GM21515 (cell line): ENCODE results near the gene HDAC7.
"Not testable (repeated sequence)": the region's sequence is repeated elsewhere in the genome, so short reads cannot be mapped to it uniquely, and the experiment has no call there.

Experiments
- ATAC-seq: cut with Tn5 transposase; IDR thresholded peaks from one replicate; pipeline ENCODE4 v1.9.1; 2021; ENCODE audit not compliant: unreplicated experiment

The HDAC7 gene

GRCh38 chr12:47815447-47815846 lies 4.3 kb downstream of the HDAC7 start:
- not testable (repeated sequence) for ATAC-seq

- ATAC-seq, result no peak
These were observed 5.0 kb downstream of the HDAC7 start for GRCh38 chr12:47814539-47815170.

- ATAC-seq, result peak; percentile 42
These were observed 6.0 kb downstream of the HDAC7 start for GRCh38 chr12:47813511-47814196.

- ATAC-seq, result peak; percentile 58
These were observed 6.7 kb downstream of the HDAC7 start for GRCh38 chr12:47812797-47813510.

DNA sequence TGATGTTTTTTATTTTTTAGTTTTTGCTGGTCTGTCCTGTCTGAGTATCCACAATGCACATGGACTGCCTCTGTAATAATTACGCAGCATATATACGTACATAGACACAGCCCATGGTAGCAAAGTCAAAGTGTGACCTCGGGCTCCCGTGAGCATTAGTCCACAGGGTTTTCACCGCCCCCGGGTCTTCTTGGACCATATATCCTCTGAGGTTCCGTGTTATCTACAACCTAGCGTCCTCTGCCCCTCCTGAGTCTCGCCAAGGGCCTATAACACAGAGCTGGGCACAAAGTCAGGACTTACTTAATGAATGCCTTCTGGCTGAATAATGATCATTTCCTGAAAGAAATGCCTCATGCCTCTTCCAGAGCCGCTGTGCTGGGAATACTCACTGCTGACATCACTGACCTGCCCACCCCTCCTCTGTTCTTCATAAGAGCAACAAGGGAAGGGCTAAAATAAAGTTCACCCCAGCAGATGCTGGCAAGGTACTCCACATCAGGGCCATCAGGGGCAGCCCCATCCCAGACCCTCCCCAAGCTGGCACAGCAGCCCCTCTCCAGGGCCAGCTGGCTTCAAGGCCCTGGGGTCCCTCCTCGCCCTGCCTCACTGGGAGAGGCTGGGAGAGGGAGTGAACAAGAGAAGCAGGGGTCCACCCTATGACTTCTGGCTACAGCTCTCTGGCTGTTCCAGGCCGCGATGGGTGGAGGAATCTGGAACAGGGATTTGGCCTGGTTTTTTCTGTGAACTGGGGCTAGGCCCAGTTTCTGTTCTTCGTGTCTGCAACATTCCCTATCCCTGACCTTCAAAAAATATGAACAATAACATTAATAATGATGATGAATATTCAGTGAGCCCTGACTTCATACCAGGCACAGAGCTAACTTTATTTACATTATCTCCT lies 7.9 kb downstream of the HDAC7 start:
- no peak for ATAC-seq

DNA sequence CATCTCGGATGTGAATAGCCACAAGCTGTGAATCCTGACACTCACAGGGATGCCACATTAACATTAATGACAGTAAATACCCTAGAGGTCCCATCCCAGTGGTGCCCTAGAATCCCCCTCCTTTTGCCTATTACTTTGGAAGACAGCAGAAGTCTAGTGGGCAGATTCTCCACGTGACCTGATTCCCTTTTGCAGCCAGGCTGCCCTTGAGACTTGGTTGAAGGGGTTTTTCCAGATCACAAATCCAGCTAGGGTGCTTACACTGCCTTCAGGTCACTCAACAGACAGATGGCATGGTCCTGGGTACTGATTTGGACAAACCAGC lies 8.7 kb downstream of the HDAC7 start:
- ATAC-seq, result no peak

DNA sequence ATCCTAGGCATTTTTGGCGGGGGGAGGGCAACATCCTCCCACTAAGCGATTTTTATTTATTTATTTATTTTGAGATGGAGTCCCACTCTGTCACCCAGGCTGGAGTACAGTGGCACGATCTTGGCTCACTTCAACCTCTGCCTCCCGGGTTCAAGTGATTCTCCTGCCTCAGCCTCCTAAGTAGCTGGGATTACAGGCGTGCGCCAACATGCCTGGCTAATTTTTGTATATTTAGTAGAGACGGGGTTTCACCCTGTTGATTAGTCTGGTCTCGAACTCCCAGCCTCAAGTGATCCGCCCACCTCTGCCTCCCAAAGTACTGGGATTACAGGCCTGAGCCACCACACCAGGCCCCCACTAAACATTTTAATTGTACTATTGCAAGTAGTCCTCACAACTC lies 10.2 kb downstream of the HDAC7 start:
- not testable (repeated sequence) for ATAC-seq

- no peak for ATAC-seq
These were observed 10.9 kb downstream of the HDAC7 start for GRCh38 chr12:47808574-47809365.

DNA sequence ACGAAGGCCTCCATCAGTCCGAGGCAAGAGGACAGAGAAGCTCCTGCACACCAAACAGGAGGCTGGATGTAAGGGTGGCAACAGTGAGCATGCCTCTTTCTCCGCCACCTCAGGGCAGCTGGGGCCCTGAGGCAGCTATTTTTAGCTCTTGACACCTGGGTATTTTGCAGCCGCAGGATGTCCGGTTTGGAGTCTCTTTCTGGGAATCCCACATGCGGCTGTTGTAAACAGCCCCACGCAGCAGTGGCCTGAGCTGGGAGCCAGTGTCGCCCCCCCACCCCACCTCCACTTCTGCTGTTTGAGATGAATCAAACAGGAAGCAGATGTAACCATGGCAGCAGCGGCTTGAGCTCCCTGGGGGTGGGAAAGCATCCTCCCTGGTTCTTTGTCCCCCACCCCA lies 11.7 kb downstream of the HDAC7 start:
- ATAC-seq, result no peak

DNA sequence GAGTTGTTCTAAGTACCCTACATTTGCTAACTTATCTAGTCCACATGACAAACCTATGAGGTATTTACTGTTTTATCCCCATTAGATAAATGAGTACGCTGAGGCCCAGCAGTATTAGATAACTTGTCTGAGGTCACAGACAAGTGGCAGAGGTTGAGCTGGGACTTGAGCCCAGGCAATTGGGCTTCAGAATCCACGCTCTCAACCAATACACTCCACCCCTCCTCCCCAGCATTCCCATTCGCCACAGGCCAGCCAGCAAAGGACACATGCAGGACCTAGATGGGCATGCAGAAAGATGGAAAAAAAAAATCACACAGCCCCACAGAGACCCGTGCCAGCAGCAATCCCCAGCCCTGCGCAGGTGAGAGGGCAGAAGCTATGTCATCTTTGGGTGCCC lies 12.4 kb downstream of the HDAC7 start:
- ATAC-seq, result no peak

- ATAC-seq, result no peak
These were observed 14.3 kb downstream of the HDAC7 start for GRCh38 chr12:47805417-47805816.

GRCh38 chr12:47804171-47804570 lies 15.5 kb downstream of the HDAC7 start:
- ATAC-seq, result no peak

GRCh38 chr12:47803191-47803875 lies 16.4 kb downstream of the HDAC7 start:
- ATAC-seq, result no peak

DNA sequence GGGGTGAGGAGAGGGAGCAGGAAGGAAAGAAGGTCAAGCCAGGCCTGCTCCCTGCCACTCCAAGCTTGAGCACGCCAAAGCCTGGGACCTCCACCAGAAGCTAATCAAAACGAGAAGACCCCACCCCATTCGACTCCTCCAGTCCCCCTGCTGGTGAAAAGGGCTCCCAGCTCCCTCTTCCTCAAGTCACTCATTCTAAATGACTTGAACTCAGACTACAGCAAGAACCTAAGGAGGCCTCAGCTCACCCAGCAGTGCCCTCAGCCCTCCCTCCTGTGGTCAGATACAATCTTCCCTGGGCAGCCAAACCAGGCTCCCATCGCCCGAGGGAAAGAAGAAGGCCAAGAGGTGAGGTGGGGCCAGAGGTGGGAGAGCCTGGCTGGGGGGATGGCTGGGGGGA lies 17.4 kb downstream of the HDAC7 start:
- ATAC-seq, result no peak

GRCh38 chr12:47801904-47802246 lies 17.8 kb downstream of the HDAC7 start:
- no peak for ATAC-seq

- no peak for ATAC-seq
These were observed 18.4 kb downstream of the HDAC7 start for GRCh38 chr12:47801170-47801903.

- no peak for ATAC-seq
These were observed 19.1 kb downstream of the HDAC7 start for GRCh38 chr12:47800582-47800981.

GRCh38 chr12:47799357-47799955 lies 20.2 kb downstream of the HDAC7 start:
- no peak for ATAC-seq

DNA sequence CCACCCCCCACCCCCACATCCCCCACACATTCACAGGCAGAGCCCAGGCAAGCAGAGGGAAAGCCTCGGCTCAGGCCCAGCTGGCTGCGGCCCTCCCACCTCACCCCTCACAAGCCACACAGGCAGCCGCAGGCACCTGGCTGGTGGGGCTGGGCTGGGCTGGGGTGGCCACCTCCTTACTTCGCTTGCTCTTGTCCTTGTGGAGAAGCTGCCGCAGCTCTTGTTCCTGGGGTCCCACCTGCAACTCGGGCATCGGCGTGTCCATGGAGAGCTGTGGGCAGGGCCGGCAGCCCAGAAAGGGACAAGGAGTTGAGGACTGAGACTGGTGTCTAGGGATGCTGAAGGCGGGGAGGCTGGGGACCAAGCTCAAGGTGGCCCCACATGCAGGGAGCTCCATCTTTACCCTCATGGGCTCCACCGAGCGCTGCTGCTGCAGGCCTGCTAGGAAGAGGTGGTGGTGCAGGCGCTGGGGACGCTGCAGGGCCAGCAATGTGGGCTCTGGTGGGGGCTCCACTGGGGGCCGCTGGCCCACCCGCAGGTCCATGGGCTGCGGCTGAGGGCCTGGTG lies 21.2 kb downstream of the HDAC7 start:
- no peak for ATAC-seq
